Right lobe of liver (tissue), 6 donors: Measurements from ENCODE around the gene RBMS3. TPM values are rescaled to one million over a fixed set of nuclear protein-coding genes. Genes with fewer than 3 reads are reported as not detected.

Experiments
- ATAC-seq, 4 donors: fragments of 200-7000 bp; cut with Tn5 transposase; one replicate each; pipeline ENCODE4 v1.9.1; 2020; ENCODE audit warnings: mild to moderate bottlenecking in 4 of 4, moderate library complexity in 4 of 4
- DNase-seq, 3 donors: peaks; one replicate each; pipeline ENCODE4 v3.0.0-alpha.2; 2020
- H3K27ac ChIP-seq, 3 donors: fragments of 200-600 bp; one replicate each; pipeline ENCODE4 v1.8.0; 2022
- H3K27me3 ChIP-seq, 2 donors: fragments of 200-600 bp; one replicate each; pipeline ENCODE4 v1.8.0; 2022
- H3K36me3 ChIP-seq, 4 donors: fragments of 200-600 bp; sonication (generic) in 1 of 4; one replicate each; pipeline versions ENCODE4 v1.5.1 to v1.8.0; 2017 to 2022; ENCODE audit warnings: control low read depth in 1 of 4
- H3K4me1 ChIP-seq, 4 donors: fragments of 200-600 bp; sonication (generic) in 1 of 4; one replicate each; pipeline versions ENCODE4 v1.5.1 to v1.8.0; 2017 to 2022; ENCODE audit warnings: control low read depth in 1 of 4
- H3K4me3 ChIP-seq, 3 donors: fragments of 200-600 bp; one replicate each; pipeline ENCODE4 v1.8.0; 2022
- H3K9me3 ChIP-seq, 4 donors: fragments of 200-600 bp; sonication (generic) in 1 of 4; one replicate each; pipeline versions ENCODE4 v1.5.1 to v1.8.0; 2017 to 2022; ENCODE audit warnings: control low read depth in 1 of 4
- POLR2A ChIP-seq: fragments of 450-650 bp; IDR thresholded peaks from one replicate; pipeline ENCODE4 v1.6.1; 2017; ENCODE audit warnings: antibody characterized with exemption, mild to moderate bottlenecking
- WGBS: methylation state at CpG from one replicate; pipeline ENCODE4 v1.1.6; 2018; ENCODE audit warnings: low coverage, low lambda C conversion rate; ENCODE audit not compliant: insufficient coverage; ENCODE audit errors: missing lambda C conversion rate; 5-methylcytosine and 5-hydroxymethylcytosine counted together
- intact Hi-C, 2 donors: fragments of 100-400 bp; cut with DNase I; formaldehyde crosslinking; loops; one replicate each; pipeline versions ENCODE4 v1.11.2 to v1.14.1; 2022
- total RNA-seq, 6 experiments: library from RNA; depleted of rRNA in 2 of 6; stranded (reverse); fragments of >200 nt in 2 of 6; fragmentation: NEBNext Ultra II Directional in 3 of 6; extraction: Animal tissue kit (Norgen Biotek cat#: 25700) in 3 of 6; gene quantifications; one replicate each; pipeline versions ENCODE4 v1.1.0 to v1.2.4, GENCODE V29; 2016 to 2023
- TF ChIP-seq, protein P1 (sequence below), 4 donors: fragments of 200-600 bp in 3 of 4; fragments of 450-650 bp in 1 of 4; IDR thresholded peaks; one replicate each; pipeline versions ENCODE4 v1.5.1 to v1.8.0; 2016 to 2022; ENCODE audit warnings: antibody characterized with exemption in 4 of 4, mild to moderate bottlenecking in 2 of 4
- donor health status: DM: no; HTN: yes; CAD: no.
- donor health status: DM: no; HTN: no; CAD: no.
- donor health status: DM: no; HTN: no; CAD: no.
- donor health status: DM: no; HTN: yes; CAD: no.
- donor health status: DM: no; HTN: yes; CAD: no.

Gene RBMS3
- total RNA-seq, 6 experiments from 2014 or later = 6.3 to 11.5 (median 8.3) TPM

DNA sequence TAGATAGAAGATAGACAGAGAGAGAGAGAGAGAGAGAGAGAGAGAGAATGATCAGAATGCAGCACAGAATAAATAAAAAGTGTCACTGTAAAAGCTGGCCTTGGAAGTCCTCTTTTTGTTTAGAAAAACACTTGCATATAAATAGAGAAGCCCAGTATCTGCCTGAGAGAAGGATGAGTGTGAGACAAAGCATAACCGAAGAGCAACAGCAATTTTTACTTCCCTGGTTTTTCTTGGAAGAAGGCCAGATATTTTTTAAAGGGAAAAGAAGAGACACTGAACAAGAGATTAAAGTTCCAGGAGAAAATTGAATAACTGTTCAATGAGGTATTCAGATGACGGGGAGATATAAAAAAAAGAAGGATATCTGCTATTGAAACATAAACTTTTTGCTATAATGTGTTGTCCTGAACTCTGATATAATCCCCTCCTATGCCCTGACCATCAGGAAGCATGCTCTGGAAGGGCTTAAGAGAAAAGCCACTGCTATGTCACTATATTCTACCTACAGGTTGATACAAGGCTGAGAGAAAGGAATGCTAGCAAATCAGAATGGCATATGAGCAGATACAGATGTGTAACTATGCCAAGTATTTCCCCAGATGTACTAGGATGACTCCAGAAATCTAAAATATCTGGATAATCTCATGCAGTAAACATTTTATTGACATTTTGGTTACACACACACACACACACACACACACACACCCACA is 358.9 kb downstream of the RBMS3 start:
- no peak overlapping the region for H3K4me3 ChIP-seq
- H3K27ac ChIP-seq = no peak overlapping the region
- 52% methylated on average over 2 of the region's 2 CpGs for WGBS
- H3K27me3 ChIP-seq = no peaks in the 10 kb centered on the region
- ATAC-seq (no peak), DNase-seq (no peak)
- H3K9me3 ChIP-seq = no peaks in the 10 kb centered on the region
- H3K4me1 ChIP-seq = no peaks in the 10 kb centered on the region
- H3K36me3 ChIP-seq = no peaks in the 10 kb centered on the region
- no peak for TF ChIP-seq POLR2A
- TF ChIP-seq, protein P1, sequence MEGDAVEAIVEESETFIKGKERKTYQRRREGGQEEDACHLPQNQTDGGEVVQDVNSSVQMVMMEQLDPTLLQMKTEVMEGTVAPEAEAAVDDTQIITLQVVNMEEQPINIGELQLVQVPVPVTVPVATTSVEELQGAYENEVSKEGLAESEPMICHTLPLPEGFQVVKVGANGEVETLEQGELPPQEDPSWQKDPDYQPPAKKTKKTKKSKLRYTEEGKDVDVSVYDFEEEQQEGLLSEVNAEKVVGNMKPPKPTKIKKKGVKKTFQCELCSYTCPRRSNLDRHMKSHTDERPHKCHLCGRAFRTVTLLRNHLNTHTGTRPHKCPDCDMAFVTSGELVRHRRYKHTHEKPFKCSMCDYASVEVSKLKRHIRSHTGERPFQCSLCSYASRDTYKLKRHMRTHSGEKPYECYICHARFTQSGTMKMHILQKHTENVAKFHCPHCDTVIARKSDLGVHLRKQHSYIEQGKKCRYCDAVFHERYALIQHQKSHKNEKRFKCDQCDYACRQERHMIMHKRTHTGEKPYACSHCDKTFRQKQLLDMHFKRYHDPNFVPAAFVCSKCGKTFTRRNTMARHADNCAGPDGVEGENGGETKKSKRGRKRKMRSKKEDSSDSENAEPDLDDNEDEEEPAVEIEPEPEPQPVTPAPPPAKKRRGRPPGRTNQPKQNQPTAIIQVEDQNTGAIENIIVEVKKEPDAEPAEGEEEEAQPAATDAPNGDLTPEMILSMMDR (IDR thresholded peaks at IDR 0.05) = no peak
- intact Hi-C loops = no loop called here

DNA sequence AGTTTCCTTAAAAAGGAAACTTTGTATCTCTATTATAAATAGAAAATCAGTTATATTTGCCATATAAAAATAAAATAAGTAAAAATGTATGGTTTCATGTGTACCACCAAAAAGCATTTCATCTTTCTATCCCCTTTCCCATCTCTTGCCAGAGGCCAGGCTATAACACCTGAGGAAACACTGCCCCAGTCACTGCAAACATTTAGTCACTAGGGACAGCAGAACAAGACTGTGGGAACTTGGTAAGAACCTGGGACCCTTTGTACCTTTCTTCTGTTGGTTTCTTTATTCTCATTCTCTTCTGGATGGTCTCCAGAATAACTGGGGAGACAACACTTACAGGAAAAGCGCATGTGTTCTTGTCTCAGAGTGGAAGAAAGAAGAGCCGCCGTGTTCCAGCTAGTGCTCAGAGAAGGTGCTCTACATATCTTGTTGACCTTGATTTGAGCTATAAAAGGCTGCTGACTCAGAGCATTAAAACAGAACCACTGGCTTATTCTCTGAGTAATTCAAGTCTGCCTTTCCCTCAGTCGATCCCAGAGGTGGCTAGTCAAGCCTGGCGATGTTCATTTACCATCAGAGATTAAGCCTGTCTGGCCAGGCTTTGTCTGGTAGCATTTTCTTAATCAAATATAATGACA is 361.6 kb downstream of the RBMS3 start:
- no peak for DNase-seq

GRCh38 chr3:29643034-29643425 is 362.2 kb downstream of the RBMS3 start:
- TF ChIP-seq, protein P1 (IDR thresholded peaks at IDR 0.05) = no peak
- no peak for TF ChIP-seq POLR2A
- Histone ChIP-seq H3K9me3 (no peaks in the 10 kb centered on the region), H3K4me1 (no peaks in the 10 kb centered on the region), H3K4me3 (no peak overlapping the region), H3K27me3 (no peaks in the 10 kb centered on the region), H3K36me3 (no peaks in the 10 kb centered on the region), H3K27ac (no peak overlapping the region)
- no peak for DNase-seq
- WGBS = 60% methylated on average over 3 of the region's 3 CpGs
- intact Hi-C loops = no loop called here
- no peak for ATAC-seq

More for the DNA sequence above, 361.6 kb downstream of the RBMS3 start:
- Histone ChIP-seq H3K4me3 (no peak overlapping the region), H3K4me1 (no peaks in the 10 kb centered on the region), H3K9me3 (no peaks in the 10 kb centered on the region), H3K27me3 (no peaks in the 10 kb centered on the region), H3K27ac (no peak overlapping the region), H3K36me3 (no peaks in the 10 kb centered on the region)
- no peak for ATAC-seq
- WGBS = 77% methylated on average over 5 of the region's 5 CpGs
- TF ChIP-seq, protein P1 (IDR thresholded peaks at IDR 0.05) = no peak
- TF ChIP-seq POLR2A = no peak
- intact Hi-C loops = no loop called here

DNA sequence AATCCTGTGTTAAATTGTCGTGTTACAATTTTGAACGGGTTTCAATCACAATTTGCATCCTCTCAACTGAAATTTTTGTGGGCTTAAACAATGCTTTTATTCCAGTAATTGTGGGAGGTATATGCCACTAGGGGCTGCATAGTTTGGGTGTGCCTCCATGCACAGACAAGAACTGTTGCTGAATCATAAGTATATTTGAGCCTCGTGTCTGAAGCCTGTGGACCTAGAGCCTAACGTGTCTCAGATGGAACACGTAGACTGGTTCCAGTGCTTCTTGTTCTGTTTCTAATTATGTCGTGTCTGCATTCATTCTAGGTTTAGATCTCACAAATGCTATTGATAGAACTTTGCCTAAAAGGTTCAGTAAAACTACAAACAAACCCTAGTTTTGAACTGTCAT is 363.4 kb downstream of the RBMS3 start:
- DNase-seq (no peak), ATAC-seq (no peak)
- H3K36me3 ChIP-seq = no peaks in the 10 kb centered on the region
- H3K9me3 ChIP-seq = no peaks in the 10 kb centered on the region
- H3K4me1 ChIP-seq = no peaks in the 10 kb centered on the region
- intact Hi-C loops = no loop called here
- TF ChIP-seq, protein P1 (IDR thresholded peaks at IDR 0.05) = no peak
- no peak for TF ChIP-seq POLR2A
- H3K27ac ChIP-seq = no peak overlapping the region
- 66% methylated on average over 6 of the region's 6 CpGs for WGBS
- no peak overlapping the region for H3K4me3 ChIP-seq
- no peaks in the 10 kb centered on the region for H3K27me3 ChIP-seq
